CD4-positive, alpha-beta T cell treated with Interleukin-21 for 1 hour (primary cell): ENCODE measurements around the gene FUT6.
A peak's percentile ranks its signal among the peaks of the same experiment; 100 is the strongest.

ENCODE experiments used
- DNase-seq: peaks from one replicate; pipeline ENCODE4 v3.0.0-alpha.2; 2020

The FUT6 gene

GRCh38 chr19:5827891-5828660 lies 11.4 kb downstream of the FUT6 start:
- DNase-seq: peak; percentile 94

GRCh38 chr19:5827342-5827890 lies 12.1 kb downstream of the FUT6 start:
- no peak for DNase-seq

GRCh38 chr19:5826531-5827341 lies 12.8 kb downstream of the FUT6 start:
- peak; percentile 30 for DNase-seq

- DNase-seq: no peak
Measured at GRCh38 chr19:5825178-5825577, 14.3 kb downstream of the FUT6 start.

- no peak for DNase-seq
Measured at GRCh38 chr19:5824751-5825150, 14.8 kb downstream of the FUT6 start.

- DNase-seq: no peak
Measured at GRCh38 chr19:5823579-5824281, 15.8 kb downstream of the FUT6 start.

GRCh38 chr19:5822181-5822844 lies 17.2 kb downstream of the FUT6 start:
- no peak for DNase-seq

GRCh38 chr19:5821521-5822180 lies 17.9 kb downstream of the FUT6 start:
- DNase-seq: no peak

- DNase-seq: no peak
Measured at GRCh38 chr19:5820785-5821184, 18.7 kb downstream of the FUT6 start.

GRCh38 chr19:5818594-5818993 lies 20.9 kb downstream of the FUT6 start:
- no peak for DNase-seq

- no peak for DNase-seq
Measured at GRCh38 chr19:5817218-5817617, 22.3 kb downstream of the FUT6 start.

- no peak for DNase-seq
Measured at GRCh38 chr19:5814852-5815246, 24.7 kb downstream of the FUT6 start.

- DNase-seq: no peak
Measured at GRCh38 chr19:5814123-5814851, 25.2 kb downstream of the FUT6 start.

- no peak for DNase-seq
Measured at GRCh38 chr19:5811117-5811516, 28.4 kb downstream of the FUT6 start.

- DNase-seq: no peak
Measured at GRCh38 chr19:5809469-5809868, 30.0 kb downstream of the FUT6 start.

- no peak for DNase-seq
Measured at GRCh38 chr19:5809053-5809452, 30.4 kb downstream of the FUT6 start.

- DNase-seq: no peak
Measured at GRCh38 chr19:5808120-5808816, 31.2 kb downstream of the FUT6 start.

- DNase-seq: no peak
Measured at GRCh38 chr19:5806905-5807304, 32.6 kb downstream of the FUT6 start.

- DNase-seq: no peak
Measured at GRCh38 chr19:5806133-5806489, 33.4 kb downstream of the FUT6 start.

GRCh38 chr19:5805462-5806132 lies 33.9 kb downstream of the FUT6 start:
- peak; percentile 60 for DNase-seq
